HG02970 (cell line): ENCODE measurements around the gene CD7.
"Not testable (repeated sequence)": the region's sequence is repeated elsewhere in the genome, so short reads cannot be mapped to it uniquely, and the experiment has no call there.

ENCODE experiments used
- ATAC-seq: cut with Tn5 transposase; IDR thresholded peaks from one replicate; pipeline ENCODE4 v1.9.1; 2021; ENCODE audit warnings: mild to moderate bottlenecking, moderate library complexity, moderate number of reproducible peaks; ENCODE audit not compliant: unreplicated experiment, low FRiP score

CD7 gene

DNA sequence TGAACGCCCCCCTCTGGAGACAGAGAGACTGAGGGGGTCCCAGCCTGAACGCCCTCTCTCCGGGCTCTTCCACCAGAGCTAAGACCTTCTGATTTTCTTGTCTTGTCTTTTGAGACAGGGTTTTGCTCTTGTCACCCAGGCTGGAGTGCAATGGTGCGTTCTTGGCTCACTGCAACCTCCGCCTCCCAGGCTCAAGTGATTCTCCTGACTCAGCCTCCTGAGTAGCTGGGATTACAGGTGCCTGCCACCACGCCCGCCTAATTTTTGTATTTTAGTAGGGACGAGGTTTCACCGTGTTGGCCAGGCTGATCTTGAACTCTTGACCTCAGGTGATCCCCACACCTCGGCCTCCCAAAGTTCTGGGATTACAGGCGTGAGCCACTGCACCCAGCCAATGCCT lies 30.6 kb upstream of the CD7 start:
- ATAC-seq, result not testable (repeated sequence)

DNA sequence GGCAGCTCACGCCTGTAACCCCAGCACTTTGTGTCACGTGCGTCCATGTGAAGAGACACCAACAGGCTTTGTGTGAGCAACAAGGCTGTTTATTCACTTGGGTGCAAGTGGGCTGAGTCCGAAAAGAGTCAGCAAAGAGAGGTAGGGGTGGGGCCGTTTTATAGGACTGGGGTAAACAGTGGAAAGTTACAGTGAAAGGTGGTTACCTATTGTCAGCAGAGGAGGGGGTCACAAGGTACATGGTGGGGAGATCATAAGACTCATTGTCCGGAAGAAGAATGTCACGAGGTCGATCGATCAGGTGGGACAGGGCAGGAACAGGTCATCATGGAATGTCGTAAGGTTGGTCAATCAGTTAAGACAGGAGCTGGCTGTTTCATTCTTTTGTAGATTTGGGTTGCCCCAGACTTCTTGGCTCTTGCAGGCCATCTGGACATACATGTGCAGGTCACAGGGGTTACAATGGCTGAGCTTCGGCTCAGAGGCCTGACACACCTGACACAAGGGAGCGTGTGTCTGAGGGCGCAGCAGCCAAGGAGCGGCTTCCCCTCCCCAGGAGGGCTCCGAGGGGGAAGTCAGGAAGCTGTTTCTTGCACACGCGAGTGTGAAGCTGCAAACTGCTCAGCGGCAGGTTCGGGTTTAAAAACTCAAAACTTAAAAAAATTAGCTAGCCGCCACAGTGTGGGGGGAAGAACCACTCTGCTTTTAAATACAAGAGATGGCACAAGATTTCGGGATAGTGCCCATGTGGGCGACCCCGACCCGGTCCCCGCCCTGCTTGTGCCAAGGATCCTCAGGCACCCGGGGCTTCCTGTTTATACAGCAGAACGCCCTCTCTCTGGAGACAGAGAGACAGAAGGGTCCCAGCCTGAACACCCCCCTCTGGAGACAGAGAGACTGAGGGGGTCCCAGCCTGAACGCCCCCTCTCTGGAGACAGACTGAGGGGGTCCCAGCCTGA lies 29.2 kb upstream of the CD7 start:
- no peak for ATAC-seq

DNA sequence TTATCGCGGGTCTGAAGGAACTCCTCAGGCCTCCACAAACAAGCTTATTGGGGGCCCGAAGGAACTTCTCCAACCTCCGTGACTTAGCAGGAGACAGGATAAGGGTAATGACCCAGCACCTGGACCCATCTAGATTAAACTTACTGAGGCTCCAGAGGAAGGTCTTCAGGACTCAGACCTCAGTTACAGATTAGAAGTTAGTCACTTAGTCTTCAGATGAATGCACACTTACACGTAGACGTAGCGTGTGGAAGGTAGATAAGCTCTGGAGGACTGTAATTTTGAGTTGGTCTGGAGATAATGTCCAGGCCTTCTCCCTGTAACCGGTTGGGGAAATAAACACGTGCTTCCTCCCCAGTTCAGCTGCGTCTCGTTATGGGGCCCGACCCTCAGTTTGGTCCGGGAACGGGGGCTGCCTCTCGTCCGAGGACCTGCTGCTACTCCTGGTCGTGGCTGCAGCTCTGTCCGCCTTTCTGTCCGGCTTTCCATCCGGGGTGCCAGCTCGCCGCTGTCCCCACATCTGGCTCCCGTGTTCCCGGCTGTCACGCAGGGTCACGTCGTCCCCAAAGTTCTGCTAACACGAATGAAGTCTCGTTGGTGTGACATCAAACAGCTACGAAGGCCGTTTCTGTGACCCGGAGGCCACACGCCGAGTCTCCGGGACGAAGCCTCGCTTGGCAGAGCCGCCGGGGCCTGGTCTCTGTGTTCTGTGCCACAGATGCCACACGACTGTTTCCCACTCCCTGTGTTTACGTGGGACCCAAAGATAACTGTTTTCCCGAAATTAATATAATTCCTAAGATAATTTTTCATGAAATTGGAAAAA lies 28.0 kb upstream of the CD7 start:
- no peak for ATAC-seq

GRCh38 chr17:82344175-82344907 lies 26.9 kb upstream of the CD7 start:
- ATAC-seq, result no peak

- ATAC-seq, result no peak
These were observed 26.2 kb upstream of the CD7 start for GRCh38 chr17:82343560-82343959.

DNA sequence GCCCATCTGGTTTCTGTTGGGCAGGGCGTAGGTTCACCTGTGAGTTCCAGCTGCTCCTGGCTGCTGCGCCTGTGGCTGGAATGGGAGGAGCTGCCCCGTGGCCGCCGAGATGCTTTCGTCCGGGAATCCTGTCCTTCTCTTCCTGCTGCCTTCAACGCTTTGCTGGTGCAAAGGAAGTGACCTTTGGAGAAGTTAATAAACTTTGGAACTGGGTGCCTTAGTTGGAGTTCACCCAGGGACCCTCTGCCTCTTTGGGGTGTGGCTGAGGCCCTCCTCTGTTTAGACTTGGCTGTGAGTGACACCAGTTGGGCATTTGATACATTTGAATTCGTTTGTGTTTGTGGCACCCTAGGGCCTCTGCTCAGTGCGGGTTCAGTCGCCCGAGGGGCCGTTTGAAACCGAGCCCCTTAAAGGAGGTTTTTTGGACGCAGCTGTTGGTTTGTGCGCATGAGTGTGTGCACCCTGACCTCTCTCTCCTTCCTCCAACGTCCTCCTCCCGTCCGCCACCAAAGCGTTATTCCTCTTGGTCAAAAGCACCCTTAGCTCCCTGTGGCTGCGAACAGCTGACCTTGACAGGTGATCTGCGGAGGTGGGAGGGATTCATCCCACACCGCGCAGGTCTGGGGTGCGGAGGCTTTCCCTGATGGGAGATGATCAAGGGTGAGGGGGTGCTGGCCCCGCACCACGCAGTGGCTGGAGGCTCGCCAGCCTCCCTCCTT lies 25.1 kb upstream of the CD7 start:
- ATAC-seq, result no peak

DNA sequence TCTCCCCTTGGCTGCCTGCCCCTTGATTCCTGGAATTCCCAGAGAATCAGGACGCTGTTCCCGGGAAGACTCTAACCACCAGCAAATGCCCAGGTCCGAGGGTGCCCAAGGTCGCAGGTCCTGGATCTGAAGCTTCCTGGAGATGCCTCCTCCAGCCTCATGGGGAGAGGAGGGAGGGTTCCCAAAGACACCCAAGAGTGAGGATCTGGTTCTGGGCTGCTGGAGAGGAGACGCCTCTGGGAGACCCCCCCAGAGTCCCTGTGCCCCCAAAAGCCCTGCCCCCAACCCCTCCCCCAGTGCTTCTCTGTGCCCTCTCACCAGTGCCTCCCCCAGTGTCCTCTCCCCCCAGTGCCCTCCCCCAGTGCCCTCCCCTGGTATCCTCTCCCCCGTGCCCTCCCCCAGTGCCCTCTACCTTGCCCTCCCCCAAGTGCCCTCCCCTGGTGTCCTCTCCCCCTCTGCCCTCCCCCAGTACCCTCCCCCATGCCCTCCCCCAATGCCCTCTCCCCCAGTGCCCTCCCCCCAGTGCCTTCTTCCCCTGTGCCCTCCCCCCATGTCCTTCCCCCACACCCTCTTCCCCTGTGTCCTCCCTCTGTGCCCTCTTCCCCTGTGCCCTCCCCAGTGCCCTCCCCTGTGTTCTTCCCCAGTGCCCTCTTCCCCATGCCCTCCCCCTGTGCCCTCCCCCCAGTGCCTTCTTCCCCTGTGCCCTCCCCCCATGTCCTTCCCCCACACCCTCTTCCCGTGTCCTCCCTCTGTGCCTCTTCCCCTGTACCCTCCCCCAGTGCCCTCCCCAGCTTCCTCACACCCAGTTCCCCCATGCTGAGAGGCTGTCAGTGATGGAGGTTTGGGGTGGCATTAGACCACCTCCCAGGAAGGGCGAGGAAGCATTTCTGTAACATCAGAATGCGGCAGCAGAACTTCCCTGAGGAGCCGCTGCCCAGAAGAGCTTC lies 22.5 kb upstream of the CD7 start:
- no peak for ATAC-seq

GRCh38 chr17:82338858-82339633 lies 21.6 kb upstream of the CD7 start:
- ATAC-seq, result no peak

DNA sequence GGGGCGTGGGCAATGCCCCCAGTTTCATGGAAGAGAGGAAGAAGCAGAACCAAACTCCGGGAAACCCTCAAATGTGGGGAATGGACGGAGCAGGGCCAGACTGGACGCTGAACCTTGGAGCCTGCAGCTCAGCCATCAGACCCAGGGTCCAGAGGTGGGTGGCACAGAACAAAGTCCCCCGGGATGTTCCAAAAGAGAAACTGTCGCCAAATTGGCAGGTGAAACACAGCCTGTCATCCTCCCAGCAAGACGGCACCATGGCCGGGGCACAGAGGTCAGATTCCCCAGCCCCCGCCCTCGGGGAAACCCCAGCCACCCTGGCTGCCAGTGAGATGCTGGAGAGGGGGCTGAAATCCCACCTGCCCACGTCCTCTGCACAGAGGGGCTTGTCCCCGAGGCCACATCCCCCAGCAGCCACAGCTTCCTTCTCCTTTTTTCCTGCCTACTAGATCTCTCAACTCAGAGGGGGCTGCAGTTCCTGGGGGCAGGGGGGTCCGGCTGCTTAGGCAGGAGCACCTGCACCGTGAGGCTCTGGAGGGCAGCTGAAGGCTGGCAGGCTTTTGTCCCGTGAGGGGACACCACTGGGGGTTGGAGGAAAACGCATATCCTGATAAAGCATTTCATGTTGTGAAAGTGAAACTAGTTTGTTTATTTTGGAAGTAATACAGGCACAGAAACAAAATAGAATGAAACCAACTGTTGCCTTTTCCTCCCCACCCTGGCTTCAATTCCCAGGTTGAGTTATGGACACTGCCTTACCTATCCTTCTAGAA lies 17.4 kb upstream of the CD7 start:
- no peak for ATAC-seq

GRCh38 chr17:82334204-82334621 lies 16.8 kb upstream of the CD7 start:
- no peak for ATAC-seq

DNA sequence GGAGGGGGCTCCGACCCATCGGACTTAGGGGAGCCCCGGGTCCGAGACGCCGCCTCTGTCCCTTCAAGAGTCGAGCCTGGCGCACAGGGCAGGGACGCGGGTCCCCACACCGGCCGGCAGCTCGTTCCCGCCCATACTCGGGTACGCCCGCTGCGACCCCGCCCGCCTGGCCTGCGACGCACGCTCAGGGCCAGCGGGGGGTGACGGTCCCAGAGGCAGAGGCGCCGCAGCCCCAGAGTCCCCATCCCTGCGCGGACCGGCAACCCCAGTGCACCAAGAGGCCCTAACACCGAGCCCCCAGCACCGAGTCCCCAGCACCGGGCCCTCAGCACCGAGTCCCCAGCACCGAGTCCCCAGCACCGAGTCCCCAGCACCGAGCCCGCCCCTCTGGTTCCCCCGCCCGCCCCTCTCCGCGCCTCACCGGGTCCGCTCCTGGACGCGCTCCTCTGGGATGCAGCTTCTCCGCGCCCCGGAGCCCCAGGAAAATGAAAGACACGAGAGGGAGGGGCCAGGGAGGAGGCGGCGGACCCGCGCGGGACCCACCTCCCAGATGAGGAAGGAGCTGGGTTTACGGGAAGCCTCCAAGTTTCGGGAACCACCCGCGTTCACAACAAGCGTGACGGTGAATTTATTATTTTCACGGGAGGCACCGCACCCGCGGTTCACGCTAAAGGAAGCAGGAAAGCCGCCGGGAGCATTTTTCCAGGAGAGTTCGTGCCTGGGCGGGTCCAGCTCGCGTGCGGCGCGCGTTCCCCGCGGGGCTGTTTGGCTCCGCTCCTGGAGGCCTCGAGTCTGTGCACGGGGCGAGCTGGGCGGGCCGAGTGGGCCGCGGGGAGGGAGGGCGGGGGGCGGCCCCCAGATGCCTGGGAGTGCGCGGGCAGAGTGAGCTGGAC lies 16.1 kb upstream of the CD7 start, which contains the start of gene SECTM1:
TSS of gene SECTM1 (minus strand) at position 488 of the 893 bp plus-strand sequence. CDS start 6,526 bp downstream, outside the sequence.
- ATAC-seq, result no peak

GRCh38 chr17:82332669-82333278 lies 15.4 kb upstream of the CD7 start:
- ATAC-seq, result no peak

GRCh38 chr17:82331345-82331939 lies 14.0 kb upstream of the CD7 start:
- ATAC-seq, result no peak

DNA sequence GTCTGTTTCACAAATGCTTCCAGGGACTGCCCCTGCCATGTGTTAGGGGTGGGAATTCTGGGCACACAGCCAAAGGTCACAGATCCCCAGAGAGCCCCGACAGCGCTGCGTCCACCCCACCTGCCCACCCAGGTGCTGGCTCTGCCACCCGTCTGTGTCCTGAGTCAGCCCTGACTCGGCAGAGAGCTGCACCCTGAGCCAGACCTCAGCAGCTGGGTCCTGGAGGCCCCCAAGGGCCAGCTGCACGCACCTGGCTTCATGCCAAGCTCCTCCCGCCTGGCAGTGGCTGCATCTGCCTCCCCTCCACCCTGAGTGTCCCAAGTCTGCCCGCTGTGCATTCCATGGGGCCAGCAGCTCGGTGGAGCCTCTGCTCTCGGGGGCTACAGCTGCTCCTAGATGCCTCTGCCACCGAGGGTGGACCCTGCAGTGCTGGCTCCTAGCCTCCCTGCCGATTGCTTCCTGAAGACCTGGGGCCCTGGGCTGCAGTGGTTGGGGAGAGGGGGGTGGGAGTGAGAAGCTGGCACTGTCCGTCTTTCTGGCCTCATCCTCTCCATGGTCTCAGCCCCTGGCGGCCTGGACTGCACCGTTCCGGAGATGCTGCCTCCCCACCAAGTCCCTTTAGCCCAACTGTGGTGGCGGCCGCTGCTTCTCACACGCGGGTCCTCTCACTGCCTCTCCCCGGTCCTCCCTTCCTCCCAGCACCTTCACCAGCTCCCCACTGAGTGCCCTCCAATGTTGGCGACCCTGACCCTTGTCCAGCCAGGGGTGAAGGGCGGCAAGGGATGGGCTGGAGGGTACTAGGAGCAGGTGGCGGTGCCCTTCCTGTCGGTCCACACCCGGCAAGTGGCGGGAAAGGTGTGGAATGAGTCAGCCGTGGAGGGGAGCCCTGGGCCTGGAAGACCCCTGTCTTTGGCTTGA lies 13.2 kb upstream of the CD7 start:
- ATAC-seq, result no peak
